Stimulated activated CD4-positive, alpha-beta T cell treated with anti-CD3 and anti-CD28 coated beads, Interleukin-15, amount 100 ng/mL, for 48 hours (primary cell): ENCODE data around the gene OR2T1.
"Not testable (repeated sequence)": the region's sequence is repeated elsewhere in the genome, so short reads cannot be mapped to it uniquely, and the experiment has no call there.

Source experiments
- DNase-seq, 2 donors: peaks; one replicate each; pipeline ENCODE4 v3.0.0-alpha.2; 2020; ENCODE audit warnings: low read depth in 2 of 2

The OR2T1 gene

GRCh38 chr1:248402748-248403147, at the start of gene OR2T1:
Gene OR2T1 (plus strand): TSS chr1:248403048. CDS start chr1:248406148, 3,100 bp downstream.
- no peak for DNase-seq

- DNase-seq: no peak
Observed at GRCh38 chr1:248359415-248359814, 43.4 kb upstream of the OR2T1 start.

- DNase-seq: no peak
Observed at GRCh38 chr1:248361121-248361715, 41.6 kb upstream of the OR2T1 start, which contains the start of gene OR2T4. Gene OR2T4 (plus strand): TSS chr1:248361665. CDS start chr1:248361665, 0 bp downstream.

GRCh38 chr1:248366609-248367008, 36.2 kb upstream of the OR2T1 start:
- no peak for DNase-seq

GRCh38 chr1:248372394-248372793, 30.5 kb upstream of the OR2T1 start:
- no peak for DNase-seq

- no peak for DNase-seq
Observed at GRCh38 chr1:248373761-248374160, 29.1 kb upstream of the OR2T1 start.

GRCh38 chr1:248375446-248375845, 27.4 kb upstream of the OR2T1 start, which contains the start of gene OR2T6:
Gene OR2T6 (plus strand): TSS chr1:248375746. CDS start chr1:248387609, 11,863 bp downstream.
- no peak for DNase-seq

- no peak for DNase-seq
Observed at GRCh38 chr1:248376916-248377315, 25.9 kb upstream of the OR2T1 start.

GRCh38 chr1:248380854-248381253, 22.0 kb upstream of the OR2T1 start:
- no peak for DNase-seq

- DNase-seq: no peak
Observed at GRCh38 chr1:248388426-248388825, 14.4 kb upstream of the OR2T1 start.

GRCh38 chr1:248393050-248393449, 9.8 kb upstream of the OR2T1 start:
- DNase-seq: no peak

GRCh38 chr1:248404024-248404423, 1.2 kb downstream of the OR2T1 start:
- DNase-seq: no peak

GRCh38 chr1:248406721-248407692, 4.2 kb downstream of the OR2T1 start:
- no peak for DNase-seq

- DNase-seq: no peak
Observed at GRCh38 chr1:248416226-248416625, 13.4 kb downstream of the OR2T1 start.

GRCh38 chr1:248417854-248418253, 15.0 kb downstream of the OR2T1 start:
- DNase-seq: no peak

- DNase-seq: no peak
Observed at GRCh38 chr1:248421384-248421783, 18.5 kb downstream of the OR2T1 start.

- DNase-seq: not testable (repeated sequence)
Observed at GRCh38 chr1:248427526-248428191, 24.8 kb downstream of the OR2T1 start.

GRCh38 chr1:248428192-248428533, 25.3 kb downstream of the OR2T1 start:
- not testable (repeated sequence) for DNase-seq

- DNase-seq: not testable (repeated sequence)
Observed at GRCh38 chr1:248431683-248432082, 28.8 kb downstream of the OR2T1 start.

GRCh38 chr1:248432201-248432600, 29.4 kb downstream of the OR2T1 start:
- DNase-seq: not testable (repeated sequence)

- DNase-seq: not testable (repeated sequence)
Observed at GRCh38 chr1:248433811-248434415, 31.1 kb downstream of the OR2T1 start.

GRCh38 chr1:248434913-248435312, 32.1 kb downstream of the OR2T1 start:
- not testable (repeated sequence) for DNase-seq
